HG03159 (cell line): Measurements from ENCODE around the gene ZNF385C.
"Not testable (repeated sequence)": the region's sequence is repeated elsewhere in the genome, so short reads cannot be mapped to it uniquely, and the experiment has no call there.

Source experiments
- ATAC-seq: cut with Tn5 transposase; IDR thresholded peaks from one replicate; pipeline ENCODE4 v1.9.1; 2021; ENCODE audit warnings: mild to moderate bottlenecking, moderate library complexity; ENCODE audit not compliant: unreplicated experiment

The ZNF385C gene

GRCh38 chr17:42023524-42024349, 74.5 kb downstream of the ZNF385C start:
- no peak for ATAC-seq

GRCh38 chr17:42020845-42021244, 77.4 kb downstream of the ZNF385C start:
- ATAC-seq, result not testable (repeated sequence)

- ATAC-seq, result peak; percentile 58
Observed at GRCh38 chr17:42019509-42020404, 78.5 kb downstream of the ZNF385C start, which contains the start of gene NKIRAS2. Gene NKIRAS2 (plus strand): TSS chr17:42020090. CDS start chr17:42021578, 1,488 bp downstream.

- ATAC-seq, result no peak
Observed at GRCh38 chr17:42018988-42019387, 79.3 kb downstream of the ZNF385C start.

GRCh38 chr17:42018339-42018738, 79.9 kb downstream of the ZNF385C start:
- no peak for ATAC-seq

- ATAC-seq, result peak; percentile 10
Observed at GRCh38 chr17:42017866-42018200, 80.4 kb downstream of the ZNF385C start.

GRCh38 chr17:42016941-42017865, 81.1 kb downstream of the ZNF385C start, which contains the start of gene DNAJC7:
Gene DNAJC7 (minus strand): TSS chr17:42017439. CDS start chr17:42017416, 23 bp downstream.
- peak; percentile 76 for ATAC-seq

GRCh38 chr17:42016411-42016831, 81.9 kb downstream of the ZNF385C start:
- ATAC-seq, result no peak

GRCh38 chr17:42013740-42014139, 84.5 kb downstream of the ZNF385C start:
- ATAC-seq, result not testable (repeated sequence)

GRCh38 chr17:42012363-42012762, 85.9 kb downstream of the ZNF385C start:
- ATAC-seq, result not testable (repeated sequence)

- ATAC-seq, result no peak
Observed at GRCh38 chr17:42010898-42011516, 87.3 kb downstream of the ZNF385C start.

- not testable (repeated sequence) for ATAC-seq
Observed at GRCh38 chr17:42010266-42010680, 88.0 kb downstream of the ZNF385C start.

- no peak for ATAC-seq
Observed at GRCh38 chr17:42009170-42009569, 89.1 kb downstream of the ZNF385C start.

- ATAC-seq, result no peak
Observed at GRCh38 chr17:42005166-42005565, 93.1 kb downstream of the ZNF385C start.

- no peak for ATAC-seq
Observed at GRCh38 chr17:42002792-42003301, 95.4 kb downstream of the ZNF385C start.

GRCh38 chr17:42002175-42002791, 96.0 kb downstream of the ZNF385C start:
- ATAC-seq, result no peak

- no peak for ATAC-seq
Observed at GRCh38 chr17:42001729-42002128, 96.5 kb downstream of the ZNF385C start.

GRCh38 chr17:42000413-42001133, 97.7 kb downstream of the ZNF385C start:
- no peak for ATAC-seq

- ATAC-seq, result no peak
Observed at GRCh38 chr17:41998497-41998896, 99.8 kb downstream of the ZNF385C start.
